Pancreas (tissue), 10 donors: ENCODE results near the gene ROBO1. TPM values are rescaled to one million over a fixed set of nuclear protein-coding genes. Genes with fewer than 3 reads are reported as not detected.

Source experiments
- ATAC-seq, 4 donors: fragments of 200-7000 bp; cut with Tn5 transposase; one replicate each; pipeline versions ENCODE4 v1.8.0 to v1.9.1; 2020; ENCODE audit warnings: mild to moderate bottlenecking in 4 of 4, moderate library complexity in 4 of 4
- DNase-seq, 6 donors: peaks; one replicate each; pipeline ENCODE4 v3.0.0-alpha.2; 2020
- FAIRE-seq: peaks from 2 replicates; lab custom pipeline; 2012; peaks lifted over from hg19 to GRCh38; lab: Jason Lieb, UNC
- H3K27ac ChIP-seq, 4 donors: fragments of 200-600 bp; sonication (generic); 1 replicate in 3 of 4; 2 replicates in 1 of 4; pipeline versions ENCODE4 v1.5.0 to v1.8.0; 2020
- H3K27me3 ChIP-seq, 4 donors: fragments of 200-600 bp; one replicate each; pipeline ENCODE4 v1.8.0; 2021
- H3K36me3 ChIP-seq, 3 donors: fragments of 200-600 bp; sonication (generic) in 1 of 3; one replicate each; pipeline versions ENCODE4 v1.5.0 to v1.8.0; 2020 to 2021
- H3K4me1 ChIP-seq, 3 donors: fragments of 200-600 bp; one replicate each; pipeline ENCODE4 v1.8.0; 2021
- H3K4me3 ChIP-seq, 4 donors: fragments of 200-600 bp; sonication (generic) in 2 of 4; one replicate each; pipeline versions ENCODE4 v1.5.0 to v1.8.0; 2020 to 2021
- H3K9me3 ChIP-seq, 4 donors: fragments of 200-600 bp; one replicate each; pipeline ENCODE4 v1.8.0; 2021
- WGBS, 2 donors: extraction: QIAGEN DNeasy Blood & Tissue Kit; methylation state at CpG; one replicate each; pipeline ENCODE4 v1.1.7; 2013; 5-methylcytosine and 5-hydroxymethylcytosine counted together
- intact Hi-C, 3 donors: fragments of 100-400 bp; cut with DNase I; formaldehyde crosslinking; loops; one replicate each; pipeline versions ENCODE4 v1.11.1 to v1.14.2; 2022
- polyA plus RNA-seq, 2 donors: library from polyadenylated mRNA; stranded (reverse); fragments of 200-250 nt; gene quantifications; one replicate each; pipeline ENCODE4 v1.2.3, GENCODE V29; 2013
- total RNA-seq, 6 donors: library from RNA; stranded (reverse); fragmentation: NEBNext Ultra II Directional in 4 of 6; extraction: Animal tissue kit (Norgen Biotek cat#: 25700) in 4 of 6; gene quantifications; one replicate each; pipeline versions ENCODE4 v1.2.1 to v1.2.4, GENCODE V29; 2021 to 2023
- TF ChIP-seq, protein P1 (sequence below), 4 donors: fragments of 200-600 bp; sonication (generic) in 3 of 4; IDR thresholded peaks; one replicate each; pipeline versions ENCODE4 v1.5.0 to v1.8.0; 2021; ENCODE audit warnings: antibody characterized with exemption in 4 of 4
- donor health status: healthy with polysubstance abuse.
- donor health status: DM: no; HTN: no; CAD: no; lungs with moderate emphysema.
- donor health status: DM: no; HTN: no; CAD: no.
- donor health status: control.
- donor health status: control.
- donor health status: Bipolar disorder and iron deficiency.
- donor health status: DM: yes; HTN: yes; CAD: no.
- donor health status: DM: no; HTN: no; CAD: no.
- donor health status: DM: no; HTN: no; CAD: no.
- donor health status: DM: yes; HTN: yes; CAD: no.

ROBO1 gene
- total and polyA plus RNA-seq, 8 donors = 0.51 to 8.5 (median 2.8) TPM

DNA sequence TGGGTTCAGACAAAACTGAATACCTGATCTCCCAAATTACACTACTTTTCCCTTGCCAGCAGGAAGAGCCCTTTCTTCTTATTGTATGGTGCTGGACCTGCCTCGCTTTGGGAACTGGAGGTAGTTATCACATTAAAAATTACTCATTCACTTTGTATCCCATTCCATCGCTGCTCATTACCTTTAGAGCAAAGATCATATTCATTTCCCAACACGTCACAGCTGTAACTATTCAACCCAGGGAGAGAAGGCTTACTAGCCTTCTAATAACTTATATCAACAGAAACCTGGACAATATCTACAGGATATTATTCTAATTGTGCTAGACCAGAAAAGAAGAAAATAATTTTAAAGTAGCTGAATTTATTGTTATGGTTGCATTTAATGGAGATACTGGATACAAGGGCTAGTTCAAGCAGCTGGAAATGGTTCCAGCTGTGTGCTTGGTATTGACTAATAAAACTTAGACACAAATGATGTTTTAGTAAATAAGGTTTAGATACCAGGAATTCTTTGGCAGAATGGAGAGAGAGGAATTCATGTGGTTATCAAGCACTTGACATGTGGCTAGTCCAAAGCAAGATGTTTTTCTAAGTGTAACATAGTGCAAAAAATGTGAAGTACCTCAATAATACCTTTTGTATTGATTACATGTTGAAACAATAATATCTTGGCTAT is 656.3 kb downstream of the ROBO1 start:
- DNase-seq (no peak), ATAC-seq (no peak), FAIRE-seq (no peak)
- no peaks in the 10 kb centered on the region for H3K9me3 ChIP-seq
- intact Hi-C loops = no loop called here
- H3K27me3 ChIP-seq = no peaks in the 10 kb centered on the region
- TF ChIP-seq, protein P1, sequence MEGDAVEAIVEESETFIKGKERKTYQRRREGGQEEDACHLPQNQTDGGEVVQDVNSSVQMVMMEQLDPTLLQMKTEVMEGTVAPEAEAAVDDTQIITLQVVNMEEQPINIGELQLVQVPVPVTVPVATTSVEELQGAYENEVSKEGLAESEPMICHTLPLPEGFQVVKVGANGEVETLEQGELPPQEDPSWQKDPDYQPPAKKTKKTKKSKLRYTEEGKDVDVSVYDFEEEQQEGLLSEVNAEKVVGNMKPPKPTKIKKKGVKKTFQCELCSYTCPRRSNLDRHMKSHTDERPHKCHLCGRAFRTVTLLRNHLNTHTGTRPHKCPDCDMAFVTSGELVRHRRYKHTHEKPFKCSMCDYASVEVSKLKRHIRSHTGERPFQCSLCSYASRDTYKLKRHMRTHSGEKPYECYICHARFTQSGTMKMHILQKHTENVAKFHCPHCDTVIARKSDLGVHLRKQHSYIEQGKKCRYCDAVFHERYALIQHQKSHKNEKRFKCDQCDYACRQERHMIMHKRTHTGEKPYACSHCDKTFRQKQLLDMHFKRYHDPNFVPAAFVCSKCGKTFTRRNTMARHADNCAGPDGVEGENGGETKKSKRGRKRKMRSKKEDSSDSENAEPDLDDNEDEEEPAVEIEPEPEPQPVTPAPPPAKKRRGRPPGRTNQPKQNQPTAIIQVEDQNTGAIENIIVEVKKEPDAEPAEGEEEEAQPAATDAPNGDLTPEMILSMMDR (IDR thresholded peaks at IDR 0.05) = no peak
- 60 to 69% methylated on average over 3 of the region's 3 CpGs for WGBS, 2 donors
- H3K36me3 ChIP-seq = no peaks in the 10 kb centered on the region
- no peaks in the 10 kb centered on the region for H3K4me1 ChIP-seq
- no peak overlapping the region for H3K27ac ChIP-seq
- no peak overlapping the region for H3K4me3 ChIP-seq

DNA sequence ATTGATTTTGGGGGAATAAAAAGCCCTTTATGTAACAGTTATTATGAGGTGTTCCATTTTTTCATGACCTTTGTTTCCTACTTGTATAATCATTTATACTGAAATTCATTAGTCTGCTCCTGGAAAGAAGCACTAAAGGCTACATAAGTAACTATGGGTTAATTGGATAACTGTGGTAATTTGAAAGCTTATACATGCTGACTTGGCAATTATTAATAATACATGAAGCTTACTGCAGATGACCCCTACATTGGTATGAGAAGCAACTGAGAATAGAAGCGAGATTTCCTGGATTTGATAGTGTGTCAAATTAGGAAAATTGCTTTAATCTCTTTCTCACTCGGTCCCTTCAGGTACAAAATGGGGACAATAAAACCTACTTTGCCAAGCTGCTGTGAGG is 658.0 kb downstream of the ROBO1 start:
- Histone ChIP-seq H3K27ac (no peak overlapping the region), H3K9me3 (no peaks in the 10 kb centered on the region), H3K4me1 (no peaks in the 10 kb centered on the region), H3K4me3 (no peak overlapping the region), H3K27me3 (no peaks in the 10 kb centered on the region), H3K36me3 (no peaks in the 10 kb centered on the region)
- no peak for FAIRE-seq
- intact Hi-C loops = no loop called here
- WGBS, 2 donors = 65 to 81% methylated on average over 2 of the region's 2 CpGs
- TF ChIP-seq, protein P1 (IDR thresholded peaks at IDR 0.05) = no peak
- DNase-seq = no peak
- ATAC-seq = no peak

DNA sequence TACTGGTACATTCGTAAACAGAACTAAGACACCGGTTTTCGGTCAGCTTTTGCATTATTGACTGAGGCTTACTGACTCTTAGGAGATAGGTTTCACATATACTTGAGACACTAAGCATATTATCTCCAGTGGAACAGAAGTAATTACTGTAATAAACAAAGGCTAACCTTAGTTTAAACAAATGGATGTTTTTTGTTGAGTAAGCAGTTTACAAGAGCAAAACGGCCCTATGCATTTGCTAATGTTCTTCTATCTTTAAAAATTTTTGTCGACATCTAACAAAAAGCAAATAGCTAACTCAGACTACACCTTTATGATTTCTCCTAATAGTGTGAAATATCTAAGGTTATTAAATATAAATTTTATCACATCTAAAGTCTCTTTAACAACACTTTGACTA is 664.5 kb downstream of the ROBO1 start:
- no peaks in the 10 kb centered on the region for H3K36me3 ChIP-seq
- intact Hi-C loops = no loop called here
- H3K9me3 ChIP-seq = no peaks in the 10 kb centered on the region
- WGBS, 2 donors = 68 to 72% methylated on average over 5 of the region's 5 CpGs
- no peak overlapping the region for H3K4me3 ChIP-seq
- no peaks in the 10 kb centered on the region for H3K27me3 ChIP-seq
- TF ChIP-seq, protein P1 (IDR thresholded peaks at IDR 0.05) = no peak
- H3K27ac ChIP-seq = no peak overlapping the region
- H3K4me1 ChIP-seq = no peaks in the 10 kb centered on the region
- ATAC-seq (no peak), DNase-seq (no peak), FAIRE-seq (no peak)

DNA sequence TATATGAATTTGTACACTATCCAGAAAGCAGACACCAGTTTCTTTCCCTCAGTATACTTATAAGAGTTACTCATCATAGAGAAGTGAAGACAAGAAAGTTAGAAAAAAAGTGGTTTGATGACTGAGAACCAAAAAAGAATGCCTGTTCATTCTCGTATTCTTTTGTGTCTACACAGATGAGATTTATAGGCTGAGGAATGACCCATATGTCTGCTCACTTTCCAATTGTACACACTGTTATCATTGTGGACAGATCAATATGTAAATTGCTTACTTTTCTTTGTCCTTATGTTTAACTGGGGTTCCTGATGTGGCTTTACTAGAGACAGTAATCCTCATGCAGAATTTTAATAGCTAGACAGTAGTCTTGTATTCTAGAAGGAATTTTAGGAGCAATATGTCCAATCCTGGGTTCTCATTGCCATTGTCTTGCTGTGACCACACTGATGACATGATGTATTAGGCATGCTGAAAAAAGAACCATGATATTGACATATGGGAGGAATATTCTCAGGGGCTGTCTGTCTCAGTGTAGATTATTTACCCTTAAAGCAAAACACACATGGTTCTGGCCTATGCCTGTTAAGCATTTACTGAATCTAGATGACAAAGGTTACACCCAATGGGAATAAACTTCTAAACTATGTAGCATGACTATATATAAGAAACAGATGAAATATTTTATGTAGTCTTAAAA is 669.7 kb downstream of the ROBO1 start:
- no peaks in the 10 kb centered on the region for H3K27me3 ChIP-seq
- 17 to 32% methylated on average over 1 of the region's 1 CpG for WGBS, 2 donors
- intact Hi-C loops = no loop called here

More for the DNA sequence above, 669.7 kb downstream of the ROBO1 start:
- Histone ChIP-seq H3K4me3 (no peak overlapping the region), H3K4me1 (no peaks in the 10 kb centered on the region), H3K9me3 (no peaks in the 10 kb centered on the region), H3K36me3 (no peaks in the 10 kb centered on the region), H3K27ac (no peak overlapping the region)
- TF ChIP-seq, protein P1 (IDR thresholded peaks at IDR 0.05) = no peak
- ATAC-seq = no peak
- no peak for FAIRE-seq
- DNase-seq = no peak
